ENCODE data around the gene ANO10.

DNA sequence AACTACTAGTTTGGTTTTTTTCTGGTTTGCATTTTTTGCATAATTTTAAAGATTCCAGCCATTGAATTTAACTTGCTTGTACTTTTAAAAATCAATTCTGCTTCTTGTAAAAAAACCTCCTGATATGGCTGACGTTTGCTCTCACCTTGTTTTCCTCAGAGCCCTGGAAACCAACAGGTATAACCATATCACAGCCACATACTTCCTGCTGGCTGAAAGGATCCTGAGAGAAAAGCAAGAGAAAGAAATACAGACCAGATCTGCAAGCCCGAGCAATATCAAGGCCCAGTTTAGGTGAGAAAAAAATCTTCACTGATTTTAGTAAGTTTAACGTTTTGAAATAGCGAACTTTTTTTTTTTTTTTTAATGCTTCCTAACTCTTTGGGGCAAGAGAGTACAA lies 278.6 kb downstream of the ANO10 start:
- TF ChIP-seq, protein P1, sequence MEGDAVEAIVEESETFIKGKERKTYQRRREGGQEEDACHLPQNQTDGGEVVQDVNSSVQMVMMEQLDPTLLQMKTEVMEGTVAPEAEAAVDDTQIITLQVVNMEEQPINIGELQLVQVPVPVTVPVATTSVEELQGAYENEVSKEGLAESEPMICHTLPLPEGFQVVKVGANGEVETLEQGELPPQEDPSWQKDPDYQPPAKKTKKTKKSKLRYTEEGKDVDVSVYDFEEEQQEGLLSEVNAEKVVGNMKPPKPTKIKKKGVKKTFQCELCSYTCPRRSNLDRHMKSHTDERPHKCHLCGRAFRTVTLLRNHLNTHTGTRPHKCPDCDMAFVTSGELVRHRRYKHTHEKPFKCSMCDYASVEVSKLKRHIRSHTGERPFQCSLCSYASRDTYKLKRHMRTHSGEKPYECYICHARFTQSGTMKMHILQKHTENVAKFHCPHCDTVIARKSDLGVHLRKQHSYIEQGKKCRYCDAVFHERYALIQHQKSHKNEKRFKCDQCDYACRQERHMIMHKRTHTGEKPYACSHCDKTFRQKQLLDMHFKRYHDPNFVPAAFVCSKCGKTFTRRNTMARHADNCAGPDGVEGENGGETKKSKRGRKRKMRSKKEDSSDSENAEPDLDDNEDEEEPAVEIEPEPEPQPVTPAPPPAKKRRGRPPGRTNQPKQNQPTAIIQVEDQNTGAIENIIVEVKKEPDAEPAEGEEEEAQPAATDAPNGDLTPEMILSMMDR (IDR thresholded peaks at IDR 0.05): no peak
- TF ChIP-seq POLR2A (IDR thresholded peaks at IDR 0.05): no peak
